Measurements from ENCODE around the gene ADGRG3. TPM values are rescaled to one million over a fixed set of nuclear protein-coding genes. Genes with fewer than 3 reads are reported as not detected.

ADGRG3 gene
- total RNA-seq, 1 donor from 2014 or later, result not detected

DNA sequence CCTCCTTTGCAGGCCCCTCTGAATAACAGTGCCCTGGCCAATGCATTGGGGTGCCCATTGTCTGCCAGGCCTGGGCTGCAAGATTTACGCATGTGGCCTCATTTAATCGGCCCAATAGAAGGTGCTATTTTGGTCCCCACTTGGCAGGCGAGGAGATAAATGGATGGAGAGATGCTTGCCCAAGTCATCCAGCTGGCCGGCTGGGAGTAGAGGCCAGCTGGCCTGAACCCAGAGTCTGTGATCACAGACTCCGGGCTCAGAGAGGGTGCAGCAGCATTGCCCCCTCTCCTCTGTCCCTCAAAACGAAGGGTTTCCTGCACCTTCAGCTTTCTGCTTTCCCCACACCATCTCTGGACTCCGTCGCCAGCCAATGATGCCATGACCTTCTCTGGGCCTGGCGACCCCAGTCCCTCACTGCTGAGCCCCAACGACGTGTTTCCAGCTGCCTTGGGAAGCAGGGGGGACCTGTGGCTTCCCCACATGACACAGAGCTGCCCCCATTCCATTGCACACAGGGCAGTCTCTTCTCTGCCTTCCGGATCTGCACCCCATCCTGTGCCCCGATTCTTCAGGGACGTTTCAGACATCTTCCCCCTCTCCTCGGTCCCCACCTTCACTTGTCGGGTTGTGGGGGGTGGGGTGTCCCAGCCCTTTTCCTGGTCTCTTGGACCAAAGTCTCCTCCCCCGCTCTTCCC, 43.2 kb upstream of the ADGRG3 start:
- no peaks in the 10 kb centered on the region for H3K9me3 Mint-ChIP-seq (ENCODE audit: unreplicated experiment)
- H3K4me3 Mint-ChIP-seq (ENCODE audit: unreplicated experiment), result no peak overlapping the region
- TF ChIP-seq, protein P1, sequence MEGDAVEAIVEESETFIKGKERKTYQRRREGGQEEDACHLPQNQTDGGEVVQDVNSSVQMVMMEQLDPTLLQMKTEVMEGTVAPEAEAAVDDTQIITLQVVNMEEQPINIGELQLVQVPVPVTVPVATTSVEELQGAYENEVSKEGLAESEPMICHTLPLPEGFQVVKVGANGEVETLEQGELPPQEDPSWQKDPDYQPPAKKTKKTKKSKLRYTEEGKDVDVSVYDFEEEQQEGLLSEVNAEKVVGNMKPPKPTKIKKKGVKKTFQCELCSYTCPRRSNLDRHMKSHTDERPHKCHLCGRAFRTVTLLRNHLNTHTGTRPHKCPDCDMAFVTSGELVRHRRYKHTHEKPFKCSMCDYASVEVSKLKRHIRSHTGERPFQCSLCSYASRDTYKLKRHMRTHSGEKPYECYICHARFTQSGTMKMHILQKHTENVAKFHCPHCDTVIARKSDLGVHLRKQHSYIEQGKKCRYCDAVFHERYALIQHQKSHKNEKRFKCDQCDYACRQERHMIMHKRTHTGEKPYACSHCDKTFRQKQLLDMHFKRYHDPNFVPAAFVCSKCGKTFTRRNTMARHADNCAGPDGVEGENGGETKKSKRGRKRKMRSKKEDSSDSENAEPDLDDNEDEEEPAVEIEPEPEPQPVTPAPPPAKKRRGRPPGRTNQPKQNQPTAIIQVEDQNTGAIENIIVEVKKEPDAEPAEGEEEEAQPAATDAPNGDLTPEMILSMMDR (IDR thresholded peaks at IDR 0.05), result no peak
- no peak for DNase-seq (ENCODE audit: extremely low spot score, unreplicated experiment)
- no peak overlapping the region for H3K27ac Mint-ChIP-seq (ENCODE audit: unreplicated experiment)
- peaks cover 54% of the 10 kb centered on the region for H3K4me1 Mint-ChIP-seq (ENCODE audit: unreplicated experiment)
- H3K36me3 Mint-ChIP-seq (ENCODE audit: unreplicated experiment), result no peaks in the 10 kb centered on the region
- H3K27me3 Mint-ChIP-seq (ENCODE audit: unreplicated experiment), result no peaks in the 10 kb centered on the region

DNA sequence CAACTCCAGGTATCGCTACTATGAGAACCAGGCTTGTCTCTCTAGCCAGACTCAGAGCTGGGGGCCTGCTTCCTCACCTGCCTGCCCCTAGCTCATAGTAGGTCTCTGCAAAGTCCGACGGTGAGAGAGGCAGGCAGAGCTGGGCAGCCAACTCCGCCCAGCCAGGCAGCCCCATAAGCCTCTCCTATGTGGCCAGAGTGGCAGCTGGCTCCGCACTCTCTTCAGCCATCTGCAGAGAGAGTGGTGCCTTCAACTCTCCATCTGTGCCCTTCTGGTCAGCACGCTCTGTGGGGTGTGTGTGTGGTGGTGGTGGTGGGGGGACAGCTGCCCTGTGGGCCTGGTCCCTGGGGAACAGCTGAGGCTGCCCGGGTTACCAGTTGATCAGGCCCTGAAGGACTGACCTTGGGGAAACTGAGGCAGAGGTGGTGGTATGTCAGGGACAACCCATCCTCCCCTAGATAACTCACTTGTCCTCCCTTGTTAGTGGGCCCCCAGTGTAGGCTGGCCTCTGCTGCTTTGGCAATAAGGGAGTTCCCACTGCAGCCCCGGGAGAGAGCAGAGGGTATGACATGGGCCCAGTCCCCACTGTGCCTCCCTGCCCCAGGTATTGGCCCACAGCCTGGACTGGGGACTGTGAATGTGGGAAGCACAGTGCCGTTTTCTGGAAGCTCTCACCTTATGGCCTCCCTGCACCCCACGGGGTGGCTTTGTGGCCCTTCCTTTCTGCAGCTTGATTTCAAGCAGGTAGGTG, 41.5 kb upstream of the ADGRG3 start:
- Mint-ChIP-seq H3K27ac (ENCODE audit: unreplicated experiment) (peak overlapping the region; percentile 98), H3K4me3 (ENCODE audit: unreplicated experiment) (no peak overlapping the region), H3K27me3 (ENCODE audit: unreplicated experiment) (no peaks in the 10 kb centered on the region), H3K36me3 (ENCODE audit: unreplicated experiment) (no peaks in the 10 kb centered on the region), H3K4me1 (ENCODE audit: unreplicated experiment) (peaks cover 63% of the 10 kb centered on the region), H3K9me3 (ENCODE audit: unreplicated experiment) (no peaks in the 10 kb centered on the region)
- TF ChIP-seq, protein P1 (IDR thresholded peaks at IDR 0.05), result no peak
- no peak for DNase-seq (ENCODE audit: extremely low spot score, unreplicated experiment)

DNA sequence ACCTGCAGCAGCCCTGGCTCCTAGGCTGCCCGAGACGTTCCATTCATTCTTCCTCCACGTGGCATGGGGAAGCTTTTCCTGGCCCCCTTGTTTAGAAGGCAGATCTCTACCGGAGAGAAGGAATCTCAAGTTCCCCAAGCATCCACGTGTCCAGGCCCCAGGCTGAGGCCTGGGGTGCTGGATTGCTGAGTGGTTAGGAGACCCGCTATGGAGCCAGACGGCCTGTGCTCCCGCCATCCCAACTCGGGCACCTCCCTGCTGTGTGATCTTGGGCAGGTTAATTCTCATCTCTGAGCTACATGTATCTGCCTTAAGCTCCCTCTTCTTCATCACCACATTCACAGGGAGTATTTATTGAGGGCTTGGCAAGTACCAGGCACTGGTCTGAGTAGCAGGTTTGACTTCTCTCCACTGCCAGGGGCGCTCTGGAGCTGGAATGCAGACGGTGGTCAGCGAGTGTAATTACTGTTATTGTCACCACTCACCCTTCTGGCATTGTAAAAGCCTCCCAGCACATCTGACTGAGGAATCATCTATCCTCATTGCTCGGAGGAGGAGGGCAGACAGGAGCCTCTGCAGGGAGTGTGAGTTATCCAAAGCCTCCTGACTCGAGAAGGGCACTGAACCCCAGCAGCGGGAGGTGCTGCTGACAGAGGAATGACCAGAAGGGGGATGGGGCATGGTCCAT, 40.8 kb upstream of the ADGRG3 start:
- no peaks in the 10 kb centered on the region for H3K27me3 Mint-ChIP-seq (ENCODE audit: unreplicated experiment)
- TF ChIP-seq, protein P1 (IDR thresholded peaks at IDR 0.05), result peak; percentile 40
- H3K27ac Mint-ChIP-seq (ENCODE audit: unreplicated experiment), result peak overlapping the region; percentile 98
- H3K4me1 Mint-ChIP-seq (ENCODE audit: unreplicated experiment), result peaks cover 58% of the 10 kb centered on the region
- DNase-seq (ENCODE audit: extremely low spot score, unreplicated experiment), result no peak
- H3K9me3 Mint-ChIP-seq (ENCODE audit: unreplicated experiment), result no peaks in the 10 kb centered on the region
- no peak overlapping the region for H3K4me3 Mint-ChIP-seq (ENCODE audit: unreplicated experiment)
- no peaks in the 10 kb centered on the region for H3K36me3 Mint-ChIP-seq (ENCODE audit: unreplicated experiment)

DNA sequence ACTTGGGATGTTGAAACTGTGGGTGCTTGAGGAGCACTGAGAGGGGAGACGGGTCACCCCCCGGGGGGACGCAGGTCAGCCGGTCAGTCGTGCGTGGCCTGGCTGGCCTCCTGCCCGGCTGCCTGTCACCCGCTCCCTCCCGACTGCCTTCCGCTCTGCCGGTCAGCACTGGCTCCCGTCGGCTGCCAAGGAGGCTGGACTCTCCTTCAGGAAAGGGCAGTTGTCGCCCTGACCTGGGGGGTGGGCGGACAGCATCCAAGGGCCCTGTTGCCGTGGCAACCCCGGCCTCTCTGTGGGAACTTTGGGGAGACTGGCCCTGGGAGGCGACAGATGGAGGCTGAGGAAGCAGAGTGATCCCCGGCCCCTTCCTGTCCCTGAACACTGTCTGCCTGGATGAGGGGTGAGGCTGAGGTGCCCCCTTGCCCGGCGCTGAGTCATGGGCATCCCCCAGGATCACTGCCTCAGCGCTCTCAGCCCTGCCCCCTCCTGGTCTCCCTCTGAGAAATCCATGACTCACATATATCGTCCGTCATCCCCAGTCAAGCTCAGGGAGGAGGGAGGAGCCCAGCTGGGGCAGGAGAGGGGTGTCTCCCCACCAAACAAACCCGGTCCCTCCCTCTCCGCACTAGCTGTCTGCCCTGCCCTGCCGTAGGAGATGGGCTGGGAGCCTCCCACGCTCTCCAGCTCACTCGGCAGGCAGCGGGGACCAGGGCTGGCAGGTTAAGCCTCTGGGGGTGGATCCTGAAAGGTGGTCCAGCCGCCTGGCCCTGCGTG, 39.9 kb upstream of the ADGRG3 start, which contains the start of gene ADGRG1:
ADGRG1 (plus strand) TSS at position 623 of the 774 bp plus-strand sequence. CDS start 21,658 bp downstream, outside the sequence.
- Mint-ChIP-seq H3K4me1 (ENCODE audit: unreplicated experiment) (peaks cover 50% of the 10 kb centered on the region), H3K27ac (ENCODE audit: unreplicated experiment) (peak within 1 kb of the TSS; percentile 98), H3K4me3 (ENCODE audit: unreplicated experiment) (peak within 1 kb of the TSS; percentile 67), H3K27me3 (ENCODE audit: unreplicated experiment) (no peaks in the 10 kb centered on the region), H3K36me3 (ENCODE audit: unreplicated experiment) (no peaks in the 10 kb centered on the region), H3K9me3 (ENCODE audit: unreplicated experiment) (no peaks in the 10 kb centered on the region)
- TF ChIP-seq, protein P1 (IDR thresholded peaks at IDR 0.05), result peak; percentile 30
- peak; percentile 96 for DNase-seq (ENCODE audit: extremely low spot score, unreplicated experiment)

All from osteocyte (in vitro differentiated cells).